NCI-H2227 treated with DMSO at 0.1 percent for 48 hours (cell line): ENCODE data around the gene BMERB1.

Experiments used
- DNase-seq: peaks from one replicate; lab custom pipeline; 2025; lab: John Stamatoyannopoulos, UW

Gene BMERB1

GRCh38 chr16:15613676-15614075, 179.3 kb downstream of the BMERB1 start:
- DNase-seq, result no peak

DNA sequence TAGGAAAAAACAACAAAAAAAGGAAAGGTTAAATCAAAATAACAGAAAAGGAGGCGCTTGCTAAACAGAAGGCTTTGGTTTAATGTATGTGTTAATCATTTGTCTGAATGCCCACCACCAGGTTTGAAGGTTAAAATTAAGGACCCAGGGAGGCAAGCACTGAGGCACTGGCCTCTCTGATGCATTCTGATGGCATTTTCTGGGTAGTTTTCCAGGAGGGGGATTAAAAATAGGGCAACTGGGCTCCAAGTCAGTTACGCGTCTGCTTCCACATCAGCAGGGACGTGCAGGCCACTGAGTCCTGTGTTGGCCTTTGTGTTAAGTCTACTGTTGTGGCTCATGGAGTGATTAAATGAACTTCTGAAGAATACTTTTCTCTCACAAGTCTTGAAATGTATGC, 181.6 kb downstream of the BMERB1 start:
- no peak for DNase-seq

GRCh38 chr16:15616475-15617165, 182.2 kb downstream of the BMERB1 start:
- no peak for DNase-seq

- no peak for DNase-seq
These were observed 183.5 kb downstream of the BMERB1 start for GRCh38 chr16:15617901-15618300.

- DNase-seq, result no peak
These were observed 184.0 kb downstream of the BMERB1 start for GRCh38 chr16:15618392-15618791.

DNA sequence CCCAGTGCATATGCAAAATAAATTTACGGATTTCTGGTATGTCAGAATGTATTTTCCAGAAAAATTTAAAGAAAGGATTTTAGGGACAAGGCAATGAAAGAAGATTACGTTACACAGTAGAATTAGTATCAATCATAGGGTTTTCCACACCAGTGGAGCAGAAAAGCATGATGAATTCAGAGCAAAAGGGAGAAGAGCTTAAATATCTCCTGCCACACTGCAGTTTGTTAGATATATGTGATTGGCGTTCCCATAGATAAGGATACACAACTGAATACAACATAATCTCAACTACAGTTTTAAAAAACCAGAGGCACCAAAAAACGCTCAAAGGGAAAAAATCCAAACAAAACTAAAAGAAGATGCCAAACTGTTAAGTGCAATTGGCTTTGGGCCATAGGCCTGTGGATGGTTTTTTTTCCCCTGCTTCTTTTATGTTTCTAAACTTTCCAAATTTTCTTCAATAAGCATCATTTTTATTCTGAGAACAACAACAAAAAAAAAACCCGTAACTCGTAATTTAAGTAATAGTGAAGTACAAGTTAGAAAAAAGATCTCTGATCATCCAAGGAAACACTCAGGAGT, 186.3 kb downstream of the BMERB1 start:
- DNase-seq, result no peak

- DNase-seq, result no peak
These were observed 187.1 kb downstream of the BMERB1 start for GRCh38 chr16:15621456-15621855.

DNA sequence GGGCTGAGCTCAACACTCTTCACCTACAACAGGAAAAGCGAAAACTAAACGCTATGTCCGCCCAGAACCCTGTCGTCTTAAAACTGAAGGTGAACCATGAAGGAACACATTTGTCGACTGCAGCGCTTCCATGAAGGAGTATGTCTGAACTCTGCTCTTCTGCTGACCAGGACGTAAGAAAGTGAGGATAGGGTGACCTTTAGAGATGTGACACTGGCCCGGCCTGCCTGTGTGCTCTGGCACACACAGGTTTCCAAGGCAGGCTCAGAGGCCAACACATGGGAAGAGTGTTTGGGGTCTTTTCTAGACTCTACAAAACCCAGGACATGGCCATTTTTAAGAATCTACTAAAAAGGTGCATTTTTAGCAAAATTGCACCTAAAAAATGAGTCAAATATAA, 187.5 kb downstream of the BMERB1 start:
- no peak for DNase-seq

- no peak for DNase-seq
These were observed 197.5 kb downstream of the BMERB1 start for GRCh38 chr16:15631730-15632409.

DNA sequence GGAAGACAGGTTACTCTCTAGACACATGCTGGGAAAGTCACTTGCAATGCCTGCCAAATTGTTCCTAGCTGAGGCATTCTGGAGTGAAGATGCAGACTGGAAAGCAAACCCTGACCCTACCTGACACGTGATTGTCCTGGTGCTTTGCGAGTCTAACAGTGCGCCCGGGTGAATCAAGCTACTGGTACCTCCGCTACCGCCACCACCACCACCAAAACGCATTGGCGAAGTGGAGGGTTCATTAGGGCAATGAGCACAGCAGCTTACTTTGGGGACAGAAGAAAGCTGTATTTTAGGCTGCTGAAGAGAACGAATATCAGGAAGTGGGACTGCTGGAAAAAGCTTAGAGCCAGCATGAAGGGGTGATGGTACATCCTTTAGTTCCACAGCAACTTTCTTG, 201.5 kb downstream of the BMERB1 start:
- DNase-seq, result no peak

DNA sequence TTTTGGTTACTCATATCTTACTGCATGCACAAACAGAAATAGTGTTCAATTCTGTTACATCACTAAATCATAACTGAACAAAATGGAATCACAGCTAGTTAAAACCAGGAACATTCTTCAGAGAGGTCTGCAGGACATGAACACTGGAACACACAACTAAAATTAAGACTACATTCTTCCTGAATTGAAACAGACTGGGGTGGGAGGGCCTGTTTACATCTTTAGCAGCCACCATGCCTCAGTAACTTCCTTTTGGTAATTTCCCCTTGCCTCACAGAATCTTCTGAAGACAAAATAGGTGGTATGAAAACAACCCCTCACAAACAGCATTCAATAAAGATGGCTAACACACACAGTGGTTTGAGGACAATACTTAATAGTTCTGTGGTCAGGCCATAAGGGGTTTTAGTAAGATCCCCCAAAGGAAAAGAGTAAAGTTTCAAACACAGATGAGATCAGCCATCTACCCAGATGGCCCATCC, 202.0 kb downstream of the BMERB1 start:
- no peak for DNase-seq
